Ovary (tissue), 9 donors: ENCODE data around the gene GRN. TPM values are rescaled to one million over a fixed set of nuclear protein-coding genes. Genes with fewer than 3 reads are reported as not detected.

Source experiments
- DNase-seq, 5 donors: peaks; one replicate each; pipeline ENCODE4 v3.0.0-alpha.2; 2019 to 2020
- H3K27ac ChIP-seq, 2 donors: fragments of 200-600 bp; one replicate each; pipeline versions ENCODE4 v1.5.1 to v1.8.0; 2019 to 2022
- H3K27me3 ChIP-seq: fragments of 200-600 bp; one replicate; pipeline ENCODE4 v1.8.0; 2022
- H3K36me3 ChIP-seq: fragments of 200-600 bp; sonication (generic); one replicate; pipeline ENCODE4 v1.5.1; 2019
- H3K4me1 ChIP-seq: one replicate; pipeline ENCODE4 v1.8.1; 2013; ENCODE audit warnings: mild to moderate bottlenecking, moderate library complexity; ENCODE audit not compliant: insufficient read depth
- H3K4me3 ChIP-seq: fragments of 200-600 bp; sonication (generic); one replicate; pipeline ENCODE4 v1.5.1; 2017
- H3K9me3 ChIP-seq, 2 donors: fragments of 200-600 bp in 1 of 2; sonication (generic) in 1 of 2; one replicate each; pipeline versions ENCODE4 v1.5.1 to v1.8.1; 2013 to 2019; ENCODE audit warnings: mild to moderate bottlenecking in 1 of 2, moderate library complexity in 1 of 2
- EP300 ChIP-seq: sonication (generic); formaldehyde crosslinking; IDR thresholded peaks from one replicate; pipeline ENCODE4 v1.6.1; 2017; ENCODE audit warnings: antibody characterized with exemption
- POLR2A ChIP-seq: fragments of 450-650 bp; IDR thresholded peaks from one replicate; pipeline ENCODE4 v1.6.1; 2017; ENCODE audit warnings: antibody characterized with exemption, mild to moderate bottlenecking, moderate library complexity
- WGBS, 3 donors: extraction: QIAGEN DNeasy Blood & Tissue Kit in 1 of 3; methylation state at CpG; one replicate each; pipeline versions ENCODE4 v1.1.5 to v1.1.7; 2013 to 2017; 5-methylcytosine and 5-hydroxymethylcytosine counted together
- intact Hi-C, 4 donors: fragments of 100-400 bp; cut with DNase I; formaldehyde crosslinking; loops; one replicate each; pipeline versions ENCODE4 v1.11.0 to v1.15.1; 2022 to 2023
- polyA plus RNA-seq, 2 donors: library from polyadenylated mRNA; stranded (reverse); fragments of 200-250 nt in 1 of 2; fragments of 350-450 nt in 1 of 2; fragmentation: Illumina TruSeq in 1 of 2; extraction: RNeasy Lipid Tissue Mini Kit (QIAGEN cat#74804) in 1 of 2; gene quantifications; one replicate each; pipeline ENCODE4 v1.2.3, GENCODE V29; 2013 to 2014
- total RNA-seq, 7 donors: library from RNA; depleted of rRNA in 2 of 7; stranded (reverse); fragments of >200 nt in 2 of 7; fragmentation: NEBNext Ultra II Directional in 3 of 7; extraction: Animal tissue kit (Norgen Biotek cat#: 25700) in 3 of 7; gene quantifications; one replicate each; pipeline versions ENCODE4 v1.1.0 to v1.2.4, GENCODE V29; 2016 to 2023
- TF ChIP-seq, protein P1 (sequence below), 3 donors: fragments of 450-650 bp in 2 of 3; fragments of 200-600 bp in 1 of 3; IDR thresholded peaks; one replicate each; pipeline versions ENCODE4 v1.5.1 to v1.8.0; 2016 to 2022; ENCODE audit warnings: antibody characterized with exemption in 3 of 3, mild to moderate bottlenecking in 1 of 3
- donor health status: DM: no; HTN: no; CAD: no; lungs with moderate emphysema.
- donor health status: DM: no; HTN: no; CAD: no.
- donor health status: Bipolar disorder and iron deficiency.
- donor health status: DM: yes; HTN: yes; CAD: no.
- donor health status: DM: no; HTN: no; CAD: no.
- donor health status: DM: yes; HTN: yes; CAD: no.

The GRN gene
- total and polyA plus RNA-seq, 9 donors = 70.6 to 173 (median 88.2) TPM

DNA sequence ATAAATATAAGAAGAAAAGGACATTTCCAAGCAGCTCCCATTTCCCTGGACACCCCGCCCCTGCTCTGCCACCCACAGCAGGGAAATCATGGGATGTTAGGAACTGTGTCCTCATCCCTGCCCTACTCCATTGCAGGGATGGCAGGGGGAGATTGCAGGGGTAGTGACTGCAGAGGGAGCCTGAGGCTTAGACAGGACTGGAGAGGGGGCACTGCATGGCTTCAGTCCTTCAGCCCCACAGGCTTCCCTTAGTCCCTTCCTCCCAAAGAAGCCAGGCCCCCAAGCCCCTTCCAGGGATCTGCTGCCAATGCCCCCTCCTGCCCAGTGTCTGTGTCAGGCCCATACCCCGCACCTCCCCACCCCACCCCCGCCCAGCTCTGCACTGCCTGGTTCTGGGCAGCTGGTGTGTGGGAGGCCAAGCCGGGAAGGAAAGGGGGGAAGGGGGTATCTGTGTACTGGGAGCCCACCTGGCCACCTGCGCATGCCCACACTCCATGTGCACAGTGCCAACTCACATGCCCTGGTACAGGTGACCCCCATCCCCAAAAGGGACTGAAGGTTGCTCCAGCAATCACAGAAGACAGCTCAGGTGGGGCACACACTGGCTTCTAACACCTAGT, 33.4 kb upstream of the GRN start:
- Histone ChIP-seq H3K4me3 (no peak overlapping the region), H3K36me3 (no peaks in the 10 kb centered on the region), H3K27me3 (peaks cover 3% of the 10 kb centered on the region), H3K9me3 (no peaks in the 10 kb centered on the region), H3K27ac (no peak overlapping the region), H3K4me1 (peaks cover 9% of the 10 kb centered on the region)
- whole genome bisulfite sequencing, 3 donors = 58 to 76% (median 66%) methylated on average over 3 to 5 of the region's 5 CpGs
- DNase-seq = no peak
- TF ChIP-seq EP300 (no peak), POLR2A (no peak)
- TF ChIP-seq, protein P1, sequence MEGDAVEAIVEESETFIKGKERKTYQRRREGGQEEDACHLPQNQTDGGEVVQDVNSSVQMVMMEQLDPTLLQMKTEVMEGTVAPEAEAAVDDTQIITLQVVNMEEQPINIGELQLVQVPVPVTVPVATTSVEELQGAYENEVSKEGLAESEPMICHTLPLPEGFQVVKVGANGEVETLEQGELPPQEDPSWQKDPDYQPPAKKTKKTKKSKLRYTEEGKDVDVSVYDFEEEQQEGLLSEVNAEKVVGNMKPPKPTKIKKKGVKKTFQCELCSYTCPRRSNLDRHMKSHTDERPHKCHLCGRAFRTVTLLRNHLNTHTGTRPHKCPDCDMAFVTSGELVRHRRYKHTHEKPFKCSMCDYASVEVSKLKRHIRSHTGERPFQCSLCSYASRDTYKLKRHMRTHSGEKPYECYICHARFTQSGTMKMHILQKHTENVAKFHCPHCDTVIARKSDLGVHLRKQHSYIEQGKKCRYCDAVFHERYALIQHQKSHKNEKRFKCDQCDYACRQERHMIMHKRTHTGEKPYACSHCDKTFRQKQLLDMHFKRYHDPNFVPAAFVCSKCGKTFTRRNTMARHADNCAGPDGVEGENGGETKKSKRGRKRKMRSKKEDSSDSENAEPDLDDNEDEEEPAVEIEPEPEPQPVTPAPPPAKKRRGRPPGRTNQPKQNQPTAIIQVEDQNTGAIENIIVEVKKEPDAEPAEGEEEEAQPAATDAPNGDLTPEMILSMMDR (IDR thresholded peaks at IDR 0.05) = no peak
- intact Hi-C loops = no loop called here

GRCh38 chr17:44312396-44313104, 32.6 kb upstream of the GRN start:
- H3K27me3 ChIP-seq = peaks cover 3% of the 10 kb centered on the region
- TF ChIP-seq, protein P1 (IDR thresholded peaks at IDR 0.05) = no peak
- no peak for TF ChIP-seq EP300
- no peak for TF ChIP-seq POLR2A

DNA sequence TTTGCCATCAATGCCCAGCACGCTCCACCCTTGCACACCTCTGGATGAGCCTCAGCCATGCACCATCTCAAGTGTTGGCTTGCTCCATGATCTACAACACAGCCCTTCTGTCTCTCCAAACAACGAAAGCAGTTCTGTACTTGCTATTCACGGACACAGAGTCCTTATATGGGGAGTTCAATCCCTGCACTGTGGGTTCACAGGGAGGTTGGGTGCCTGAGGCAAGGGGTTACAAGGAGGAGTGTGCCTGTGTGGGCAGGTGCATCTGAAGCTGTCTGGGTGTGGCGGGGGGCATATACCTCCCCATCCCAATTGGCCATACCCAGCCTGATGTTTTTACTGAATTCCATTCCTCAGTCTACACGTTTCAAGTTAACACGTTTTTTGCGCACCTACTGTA, 31.1 kb upstream of the GRN start:
- intact Hi-C loops = no loop called here
- no peaks in the 10 kb centered on the region for H3K36me3 ChIP-seq
- no peak overlapping the region for H3K27ac ChIP-seq
- DNase-seq = no peak
- no peak overlapping the region for H3K4me3 ChIP-seq
- H3K4me1 ChIP-seq = peaks cover 3% of the 10 kb centered on the region
- peaks cover 3% of the 10 kb centered on the region for H3K27me3 ChIP-seq
- no peaks in the 10 kb centered on the region for H3K9me3 ChIP-seq
- no peak for TF ChIP-seq POLR2A
- TF ChIP-seq EP300 = no peak
- TF ChIP-seq, protein P1 (IDR thresholded peaks at IDR 0.05) = no peak
- 77 to 82% (median 79%) methylated on average over 7 of the region's 7 CpGs for WGBS, 3 donors

More at GRCh38 chr17:44312396-44313104, 32.6 kb upstream of the GRN start:
- H3K36me3 ChIP-seq = no peaks in the 10 kb centered on the region
- intact Hi-C loops = no loop called here
- DNase-seq = no peak
- no peak overlapping the region for H3K27ac ChIP-seq
- peaks cover 8% of the 10 kb centered on the region for H3K4me1 ChIP-seq
- whole genome bisulfite sequencing, 3 donors = 64 to 67% (median 65%) methylated on average over 17 of the region's 17 CpGs
- H3K9me3 ChIP-seq = no peaks in the 10 kb centered on the region
- H3K4me3 ChIP-seq = no peak overlapping the region

DNA sequence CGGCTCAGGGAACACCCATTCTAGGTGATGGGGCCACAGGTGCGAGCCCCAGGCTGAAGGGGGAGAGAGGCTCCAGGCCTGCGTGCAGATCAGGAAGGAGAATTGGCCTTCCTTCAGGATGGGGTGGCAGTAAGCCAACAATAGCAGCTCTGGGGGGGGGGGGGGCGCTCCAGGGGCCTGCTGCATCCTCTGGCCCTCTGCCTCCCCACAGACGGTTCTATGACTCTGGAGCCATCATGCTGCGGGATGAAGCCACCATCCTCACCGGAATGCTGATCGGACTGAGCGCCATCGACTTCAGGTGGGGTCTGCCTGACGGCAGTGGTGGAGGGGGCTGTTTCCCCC, 30.6 kb upstream of the GRN start:
- H3K9me3 ChIP-seq = no peaks in the 10 kb centered on the region
- H3K36me3 ChIP-seq = no peaks in the 10 kb centered on the region
- no peak for DNase-seq
- no peak overlapping the region for H3K4me3 ChIP-seq
- H3K27me3 ChIP-seq = peaks cover 3% of the 10 kb centered on the region
- H3K27ac ChIP-seq = no peak overlapping the region
- WGBS, 3 donors = 18 to 27% (median 27%) methylated on average over 10 to 11 of the region's 11 CpGs
- TF ChIP-seq, protein P1 (IDR thresholded peaks at IDR 0.05) = no peak
- TF ChIP-seq POLR2A = no peak
- TF ChIP-seq EP300 = no peak
- intact Hi-C loops = no loop called here
- H3K4me1 ChIP-seq = peaks cover 3% of the 10 kb centered on the region
